CD4-positive, alpha-beta T cell treated with Interleukin-17A for 1 hour (primary cell): ENCODE measurements around the gene LTBR.

ENCODE experiments used
- DNase-seq: peaks from one replicate; pipeline ENCODE4 v3.0.0-alpha.2; 2020

LTBR gene

DNA sequence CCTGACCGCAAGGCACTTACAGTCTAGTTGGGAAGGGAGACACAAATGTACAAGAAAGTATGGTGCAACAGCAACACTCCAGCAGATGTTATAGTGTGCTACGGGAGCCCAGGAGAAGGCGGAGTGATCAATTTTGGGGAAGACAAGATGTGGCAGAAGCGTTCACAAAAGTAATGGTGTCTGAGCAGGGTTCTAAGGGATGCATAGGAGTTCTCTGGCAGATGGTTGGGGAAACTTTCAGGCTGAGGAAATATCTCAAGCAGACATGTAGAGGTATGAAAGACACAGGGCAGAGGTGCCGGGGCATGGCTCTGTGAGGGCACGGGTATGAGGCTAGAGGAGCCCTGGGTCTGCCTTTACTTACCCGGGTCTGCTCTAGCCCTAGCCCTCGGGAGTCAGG is 37.0 kb upstream of the LTBR start:
- DNase-seq: no peak

DNA sequence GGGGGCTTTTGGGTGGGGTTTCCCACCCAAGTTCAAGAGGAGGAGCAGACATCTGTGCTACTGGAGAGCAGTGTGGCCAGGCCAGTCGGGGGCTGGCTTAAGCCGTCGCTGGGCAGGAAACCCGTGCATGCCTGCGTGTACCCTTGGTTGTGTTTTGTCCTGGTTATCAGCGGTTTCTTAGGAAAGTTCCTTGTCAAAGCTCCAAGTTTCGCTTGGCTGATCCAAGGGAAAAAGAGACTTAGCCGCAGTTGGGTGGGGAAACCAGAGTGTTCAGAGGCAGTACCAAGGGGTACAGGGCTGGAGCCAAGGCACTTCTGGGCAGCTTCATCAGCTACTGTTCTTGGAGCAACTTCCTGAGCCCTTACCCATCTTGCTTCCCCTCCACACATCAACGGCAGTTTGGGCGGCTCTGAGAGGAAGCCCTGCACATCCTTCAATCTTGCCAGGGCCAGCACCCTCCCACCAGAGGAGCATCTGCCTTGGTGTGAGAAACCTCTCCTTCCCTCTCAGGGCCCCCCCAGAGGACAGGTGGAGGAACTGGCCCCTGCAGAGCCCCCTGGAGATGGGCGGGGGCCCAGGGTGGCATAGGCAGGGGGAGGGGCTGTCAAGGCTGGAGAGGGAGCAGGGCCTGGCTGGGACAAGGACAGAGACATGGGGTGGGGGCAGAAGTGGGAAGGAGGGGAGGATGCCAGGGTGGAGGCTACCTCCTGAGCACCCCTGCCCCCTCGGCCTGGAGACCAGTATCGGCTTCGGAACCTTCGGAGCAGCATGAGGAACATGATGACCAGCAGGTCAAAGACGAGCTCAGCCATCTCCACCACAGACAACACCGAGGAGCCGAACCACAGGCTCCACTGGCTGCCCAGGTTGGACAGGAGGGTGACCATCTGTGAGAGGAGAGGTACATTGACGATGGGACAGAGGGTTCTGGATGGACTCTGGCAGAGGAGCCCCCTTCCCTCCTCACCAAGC is 36.3 kb upstream of the LTBR start:
- no peak for DNase-seq

GRCh38 chr12:6351622-6352021 is 32.3 kb upstream of the LTBR start:
- no peak for DNase-seq

GRCh38 chr12:6352193-6353173 is 31.5 kb upstream of the LTBR start:
- DNase-seq: no peak

- no peak for DNase-seq
These were observed 29.2 kb upstream of the LTBR start for GRCh38 chr12:6354495-6355393.

DNA sequence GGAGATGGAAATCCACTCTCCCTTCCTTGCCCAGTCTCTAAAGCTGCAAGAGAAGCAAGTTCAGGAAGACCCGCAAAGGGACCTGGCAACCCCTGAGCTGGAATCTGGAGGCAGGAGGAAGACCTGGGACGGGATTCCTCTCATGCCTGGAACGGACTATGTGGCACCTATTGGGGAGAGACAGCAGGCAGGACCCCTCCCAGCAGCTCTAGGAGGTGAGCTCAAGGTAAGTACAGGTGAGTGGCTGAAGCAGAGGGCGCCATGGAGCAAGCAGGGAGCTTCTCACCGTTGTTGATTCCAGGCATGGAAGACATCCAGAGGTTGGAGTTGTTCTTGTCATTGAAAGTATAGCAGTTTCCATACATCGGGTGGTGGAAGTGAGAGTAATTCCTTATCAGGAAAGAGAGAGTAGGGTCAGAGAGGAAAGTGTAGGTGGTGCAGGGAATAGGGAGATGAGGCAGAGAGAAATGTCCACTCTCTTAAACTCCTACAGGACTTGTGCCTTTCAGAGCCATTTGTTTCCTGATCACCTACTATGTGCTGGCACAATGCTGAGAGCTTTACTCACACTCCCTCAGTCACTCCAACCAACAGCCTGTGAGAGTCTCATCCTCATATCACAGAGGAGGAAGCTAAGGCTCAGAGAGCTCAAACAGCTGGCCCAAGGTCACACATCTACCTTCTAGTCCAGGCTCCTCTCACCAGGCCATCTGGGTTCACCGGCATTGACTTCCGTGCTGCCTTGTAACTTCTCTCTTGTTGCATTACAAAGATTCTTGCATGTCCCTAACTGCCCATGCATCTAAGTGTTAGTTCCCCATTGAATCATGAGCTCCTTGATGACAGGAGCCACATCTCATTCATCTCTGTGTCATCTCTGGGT is 28.2 kb upstream of the LTBR start:
- no peak for DNase-seq

GRCh38 chr12:6356374-6356820 is 27.6 kb upstream of the LTBR start:
- no peak for DNase-seq

DNA sequence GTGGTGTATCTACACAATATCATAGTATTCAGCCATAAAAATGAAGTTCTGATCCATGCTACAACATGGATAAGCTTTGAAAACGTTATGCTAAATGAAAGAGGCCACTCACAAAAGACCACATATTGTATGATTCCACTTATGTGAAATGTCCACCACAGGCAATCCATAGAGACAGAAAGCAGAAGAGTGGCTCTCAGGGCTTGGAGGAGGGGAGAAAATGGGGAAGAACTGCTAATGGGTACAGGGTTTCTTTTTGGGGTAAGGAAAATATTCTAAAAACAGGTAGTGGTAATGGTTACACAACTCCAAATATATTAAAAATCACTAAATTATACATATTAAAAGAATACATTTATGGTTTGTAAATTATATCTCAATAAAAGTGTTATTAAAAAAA is 25.1 kb upstream of the LTBR start:
- no peak for DNase-seq

DNA sequence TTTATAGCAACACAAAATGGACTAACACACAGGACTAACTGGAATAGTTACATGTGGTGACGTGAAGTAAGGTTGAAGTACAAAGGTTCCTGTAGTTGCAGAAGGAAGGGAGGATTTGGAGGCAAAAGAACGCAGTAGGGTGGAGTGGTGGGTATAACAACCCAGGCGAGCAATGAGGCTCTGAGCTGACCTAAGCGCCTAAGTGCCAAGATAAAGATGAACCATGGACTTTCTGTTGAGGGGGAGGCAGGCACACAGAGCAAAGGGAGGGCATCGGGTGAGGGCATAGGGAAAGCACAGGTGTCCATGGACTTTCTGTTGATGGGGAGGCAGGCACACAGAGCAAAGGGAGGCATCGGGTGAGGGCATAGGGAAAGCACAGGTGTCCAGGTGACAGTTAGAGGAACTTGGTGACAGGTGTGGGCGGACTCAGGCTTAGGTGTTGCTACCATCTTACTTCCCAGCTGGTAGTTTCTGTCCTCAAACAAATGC is 23.8 kb upstream of the LTBR start:
- no peak for DNase-seq

- no peak for DNase-seq
These were observed 23.1 kb upstream of the LTBR start for GRCh38 chr12:6360578-6361490.

- no peak for DNase-seq
These were observed 22.1 kb upstream of the LTBR start for GRCh38 chr12:6361834-6362233.

DNA sequence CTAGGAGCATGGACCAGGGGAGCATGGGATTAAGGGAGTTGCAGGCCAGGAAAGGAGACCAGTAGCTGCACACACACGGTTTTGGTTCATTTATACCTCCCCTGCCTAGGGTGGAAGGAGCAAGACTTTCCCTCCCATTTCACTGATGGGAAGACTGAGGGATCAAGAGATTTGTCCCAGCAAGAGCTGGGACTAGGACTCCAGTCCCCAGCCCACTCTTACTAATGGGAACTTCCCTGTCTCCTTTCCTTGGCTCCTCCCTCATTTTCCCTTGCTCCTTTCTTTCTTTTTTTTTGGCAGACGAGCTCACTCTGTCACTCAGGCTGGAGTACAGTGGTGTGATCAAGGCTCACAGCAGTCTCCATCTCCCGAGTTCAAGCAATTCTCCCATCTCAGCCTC is 21.6 kb upstream of the LTBR start:
- DNase-seq: no peak

DNA sequence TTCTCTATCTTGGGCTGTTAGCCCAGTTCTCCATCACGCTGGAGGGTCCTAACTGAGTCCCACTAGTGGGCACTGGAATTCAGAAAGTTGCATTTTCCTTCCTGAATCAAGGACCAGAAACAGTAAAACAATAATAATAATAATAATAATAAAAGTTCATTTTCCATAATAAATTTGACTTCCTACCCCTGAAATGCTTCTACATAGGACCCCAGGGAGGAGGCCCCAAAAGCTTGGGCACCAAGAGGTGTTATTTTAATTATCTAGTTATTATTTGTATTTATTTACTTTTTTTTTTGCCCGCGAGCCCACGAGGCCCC is 21.0 kb upstream of the LTBR start:
- DNase-seq: no peak

DNA sequence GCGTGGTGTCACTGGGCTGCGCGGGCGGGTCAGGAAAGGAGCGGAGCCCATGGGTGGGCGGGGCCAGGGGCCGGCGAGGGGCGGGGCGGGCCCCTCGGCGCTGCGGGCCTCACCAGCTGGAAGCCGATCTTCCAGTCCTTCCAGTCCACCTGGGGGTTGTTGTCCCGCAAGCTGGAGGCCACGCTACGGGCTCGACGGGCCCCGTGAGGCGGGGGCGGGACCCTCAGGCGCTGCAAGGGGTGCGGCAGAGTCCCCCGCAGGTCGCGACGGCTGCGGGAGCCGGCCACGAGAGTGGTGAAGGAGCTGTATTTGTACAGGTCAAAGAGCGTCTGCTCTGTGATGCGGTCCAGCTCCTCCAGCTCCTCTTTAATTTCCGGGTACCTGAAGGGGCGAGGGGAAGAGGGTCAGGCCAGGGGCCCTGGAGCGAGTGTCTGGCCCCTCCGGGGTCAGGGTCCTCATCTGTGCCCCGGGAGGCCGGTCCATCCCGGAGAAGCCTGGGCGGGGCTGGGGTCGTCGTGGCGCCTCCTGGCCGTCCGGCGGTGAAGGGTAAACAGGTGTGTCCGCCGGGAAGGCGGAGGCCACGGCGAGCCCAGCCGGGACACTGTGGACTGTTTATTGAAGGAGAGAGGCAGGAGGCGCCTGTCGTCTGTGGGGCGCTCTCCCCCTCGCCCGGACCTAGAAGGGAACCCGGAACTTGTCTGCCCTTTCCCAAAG is 20.5 kb upstream of the LTBR start:
- peak; percentile 68 for DNase-seq

DNA sequence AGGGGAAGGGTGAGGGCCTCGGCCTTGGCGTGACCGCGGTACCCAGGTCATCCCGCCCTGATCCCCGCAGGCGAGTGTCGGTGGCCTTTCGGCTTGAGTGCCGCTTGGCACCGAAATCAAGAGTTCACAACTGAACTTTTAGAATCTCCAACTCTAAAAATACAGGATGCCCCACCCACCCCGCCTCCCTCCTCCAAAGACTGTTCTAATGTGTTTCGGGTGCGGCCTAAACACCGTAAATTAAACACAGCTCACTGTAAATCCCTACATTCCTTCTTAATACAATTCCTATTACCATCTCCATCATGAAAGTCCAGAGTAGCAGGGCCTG is 20.0 kb upstream of the LTBR start:
- no peak for DNase-seq

- peak; percentile 64 for DNase-seq
These were observed 16.6 kb upstream of the LTBR start for GRCh38 chr12:6367065-6367968.

- DNase-seq: no peak
These were observed 15.7 kb upstream of the LTBR start for GRCh38 chr12:6367969-6368892.
